Mesenchymal stem cell (in vitro differentiated cells and primary cell): ENCODE data around the gene ITGAD.
A peak's percentile ranks its signal among the peaks of the same experiment; 100 is the strongest.

Experiments
- DNase-seq: peaks from one replicate; pipeline ENCODE4 v3.0.0-alpha.2; 2013
- H2AFZ ChIP-seq: one replicate; pipeline ENCODE4 v1.6.1; 2013; ENCODE audit warnings: low read depth, mild to moderate bottlenecking, control low read depth, inconsistent platforms, low read length, moderate library complexity
- H2AK5ac ChIP-seq: 2 replicates; pipeline ENCODE4 v1.6.1; 2013; ENCODE audit warnings: low read length, moderate library complexity, mild to moderate bottlenecking, inconsistent platforms; ENCODE audit not compliant: severe bottlenecking
- H2BK120ac ChIP-seq: one replicate; pipeline ENCODE4 v1.6.1; 2013; ENCODE audit warnings: low read depth, mild to moderate bottlenecking, inconsistent platforms, low read length, moderate library complexity
- H2BK12ac ChIP-seq, 2 experiments: one replicate each; pipeline ENCODE4 v1.6.1; 2013; ENCODE audit warnings: inconsistent platforms in 2 of 2, low read length in 2 of 2, mild to moderate bottlenecking in 2 of 2, moderate library complexity in 2 of 2, control low read depth in 1 of 2
- H2BK15ac ChIP-seq: one replicate; pipeline ENCODE4 v1.6.1; 2013; ENCODE audit warnings: mild to moderate bottlenecking, low read depth, inconsistent platforms; ENCODE audit not compliant: poor library complexity, severe bottlenecking
- H2BK5ac ChIP-seq: 2 replicates; pipeline ENCODE4 v1.6.1; 2013; ENCODE audit warnings: low read depth, mild to moderate bottlenecking, low read length, control low read depth, inconsistent platforms; ENCODE audit not compliant: poor library complexity, severe bottlenecking
- H3K14ac ChIP-seq, 2 experiments: one replicate each; pipeline ENCODE4 v1.6.1; 2013; ENCODE audit warnings: inconsistent platforms in 2 of 2, low read length in 2 of 2, control low read depth in 1 of 2, mild to moderate bottlenecking in 1 of 2, moderate library complexity in 1 of 2
- H3K18ac ChIP-seq, 2 experiments: one replicate each; pipeline ENCODE4 v1.6.1; 2013; ENCODE audit warnings: inconsistent platforms in 2 of 2, low read length in 2 of 2, control low read depth in 1 of 2, low read depth in 1 of 2, mild to moderate bottlenecking in 1 of 2
- H3K23ac ChIP-seq, 2 experiments: one replicate each; pipeline ENCODE4 v1.6.1; 2013; ENCODE audit warnings: inconsistent platforms in 2 of 2, low read length in 2 of 2, mild to moderate bottlenecking in 2 of 2, moderate library complexity in 2 of 2, control low read depth in 1 of 2
- H3K27ac ChIP-seq: 2 replicates; pipeline ENCODE4 v1.5.1; 2013; ENCODE audit warnings: mild to moderate bottlenecking, moderate library complexity, low read length, control low read depth, inconsistent platforms; ENCODE audit not compliant: poor library complexity, severe bottlenecking
- H3K27me3 ChIP-seq, 2 experiments: 2 replicates each; pipeline versions ENCODE4 v1.6.1 to v1.7.0; 2013; ENCODE audit warnings: low read length in 2 of 2, mild to moderate bottlenecking in 2 of 2, moderate library complexity in 2 of 2, control low read depth in 1 of 2, inconsistent platforms in 1 of 2; ENCODE audit not compliant: control insufficient read depth in 1 of 2, insufficient read depth in 1 of 2
- H3K36me3 ChIP-seq, 2 experiments: 2 replicates each; pipeline versions ENCODE4 v1.6.1 to v1.7.0; 2013; ENCODE audit warnings: low read length in 2 of 2, control low read depth in 1 of 2, inconsistent platforms in 1 of 2, low read depth in 1 of 2, mild to moderate bottlenecking in 1 of 2; ENCODE audit not compliant: insufficient read depth in 2 of 2, control insufficient read depth in 1 of 2
- H3K4ac ChIP-seq, 2 experiments: one replicate each; pipeline ENCODE4 v1.6.1; 2013; ENCODE audit warnings: inconsistent platforms in 2 of 2, low read length in 2 of 2, mild to moderate bottlenecking in 2 of 2, moderate library complexity in 2 of 2, control low read depth in 1 of 2, low read depth in 1 of 2
- H3K4me1 ChIP-seq: 2 replicates; pipeline ENCODE4 v1.6.1; 2013; ENCODE audit warnings: low read depth, low read length, control low read depth; ENCODE audit not compliant: control insufficient read depth, insufficient read depth
- H3K4me2 ChIP-seq: 2 replicates; pipeline ENCODE4 v1.6.1; 2013; ENCODE audit warnings: low read length, mild to moderate bottlenecking, inconsistent platforms; ENCODE audit not compliant: poor library complexity, severe bottlenecking
- H3K4me3 ChIP-seq, 2 experiments: 2 replicates each; pipeline versions ENCODE4 v1.5.1 to v1.7.0; 2013; ENCODE audit warnings: low read length in 2 of 2, mild to moderate bottlenecking in 2 of 2, control low read depth in 1 of 2, low read depth in 1 of 2; ENCODE audit not compliant: insufficient read depth in 1 of 2
- H3K79me1 ChIP-seq: replicated peaks from 2 replicates; pipeline ENCODE4 v1.6.1; 2013; ENCODE audit warnings: mild to moderate bottlenecking, control low read depth, low read length, inconsistent platforms; ENCODE audit not compliant: poor library complexity, severe bottlenecking
- H3K9ac ChIP-seq: 2 replicates; pipeline ENCODE4 v1.7.0; 2013; ENCODE audit warnings: mild to moderate bottlenecking, low read length, moderate library complexity
- H3K9me3 ChIP-seq: 2 replicates; pipeline ENCODE4 v1.7.0; 2013; ENCODE audit warnings: mild to moderate bottlenecking, low read length; ENCODE audit not compliant: control insufficient read depth
- H4K8ac ChIP-seq: one replicate; pipeline ENCODE4 v1.6.1; 2013; ENCODE audit warnings: inconsistent platforms, mild to moderate bottlenecking, low read length, moderate library complexity
- H4K91ac ChIP-seq: one replicate; pipeline ENCODE4 v1.6.1; 2013; ENCODE audit warnings: mild to moderate bottlenecking, low read length, inconsistent platforms
- WGBS: methylation state at CpG from one replicate; pipeline ENCODE4 v1.1.7; 2013; ENCODE audit warnings: mixed read lengths; 5-methylcytosine and 5-hydroxymethylcytosine counted together

Gene ITGAD

GRCh38 chr16:31452631-31453106, 59.5 kb downstream of the ITGAD start:
- Histone ChIP-seq H2BK12ac (peak overlapping the region in 1 of 2 experiments; percentile 33), H3K27ac (peak overlapping the region; percentile 63), H3K4me2 (no peak overlapping the region), H3K9ac (peak overlapping the region; percentile 78), H4K91ac (peak overlapping the region; percentile 2), H3K79me1 (peaks cover 17% of the 10 kb centered on the region), H2AFZ (no peak overlapping the region), H4K8ac (peak overlapping the region; percentile 24), H2AK5ac (peak overlapping the region; percentile 90), H3K9me3 (no peaks in the 10 kb centered on the region), H3K27me3 (no peaks in the 10 kb centered on the region), H3K18ac (no peak overlapping the region), H3K14ac (no peak overlapping the region), H2BK120ac (no peak overlapping the region), H3K4me3 (peak overlapping the region in 1 of 2 experiments; percentile 28), H3K4ac (peak overlapping the region in 1 of 2 experiments; percentile 84), H3K36me3 (peaks cover 10 to 20% of the 10 kb centered on the region in 2 experiments), H2BK15ac (no peak overlapping the region), H3K23ac (no peak overlapping the region), H2BK5ac (no peak overlapping the region), H3K4me1 (peaks cover 37% of the 10 kb centered on the region)
- peak; percentile 87 for DNase-seq
- 67% methylated on average over 2 of the region's 3 CpGs for WGBS

GRCh38 chr16:31453255-31454204, 60.4 kb downstream of the ITGAD start:
- peak overlapping the region in 1 of 2 experiments; percentile 86 for H3K14ac ChIP-seq
- H3K4me2 ChIP-seq, result no peak overlapping the region
- peaks cover 17% of the 10 kb centered on the region for H3K79me1 ChIP-seq
- peak; percentile 85 for DNase-seq
- 39% methylated on average over 18 of the region's 20 CpGs for WGBS
- H4K91ac ChIP-seq, result peak overlapping the region; percentile 84
- no peak overlapping the region for H2BK15ac ChIP-seq
- H3K9me3 ChIP-seq, result no peaks in the 10 kb centered on the region
- H3K9ac ChIP-seq, result peak overlapping the region; percentile 78
- no peaks in the 10 kb centered on the region for H3K27me3 ChIP-seq
- H3K27ac ChIP-seq, result peak overlapping the region; percentile 31
- H4K8ac ChIP-seq, result peak overlapping the region; percentile 76
- no peak overlapping the region for H2BK120ac ChIP-seq
- H2BK5ac ChIP-seq, result no peak overlapping the region
- peak overlapping the region in 1 of 2 experiments; percentile 82 for H3K4ac ChIP-seq
- H2AK5ac ChIP-seq, result peak overlapping the region; percentile 65
- peaks cover 42% of the 10 kb centered on the region for H3K4me1 ChIP-seq
- peak overlapping the region; percentile 3 to 53 for H2BK12ac ChIP-seq
- peak overlapping the region; percentile 13 to 72 for H3K18ac ChIP-seq
- peak overlapping the region in 1 of 2 experiments; percentile 24 for H3K23ac ChIP-seq
- H3K36me3 ChIP-seq, result peaks cover 10 to 21% of the 10 kb centered on the region in 2 experiments
- H2AFZ ChIP-seq, result no peak overlapping the region
- peak overlapping the region in 1 of 2 experiments; percentile 28 for H3K4me3 ChIP-seq

GRCh38 chr16:31455601-31456314, 62.6 kb downstream of the ITGAD start:
- H2BK15ac ChIP-seq, result no peak overlapping the region
- DNase-seq, result no peak
- peaks cover 10 to 21% of the 10 kb centered on the region in 2 experiments for H3K36me3 ChIP-seq
- H3K18ac ChIP-seq, result no peak overlapping the region
- H3K23ac ChIP-seq, result no peak overlapping the region
- no peak overlapping the region for H2BK5ac ChIP-seq
- H3K4me3 ChIP-seq, result peak overlapping the region in 1 of 2 experiments; percentile 27
- H2AFZ ChIP-seq, result no peak overlapping the region
- no peak overlapping the region for H3K14ac ChIP-seq
- H3K79me1 ChIP-seq, result peaks cover 17% of the 10 kb centered on the region
- H4K91ac ChIP-seq, result peak overlapping the region; percentile 21
- no peak overlapping the region for H3K27ac ChIP-seq
- no peak overlapping the region for H3K4me2 ChIP-seq
- H3K27me3 ChIP-seq, result no peaks in the 10 kb centered on the region
- H3K9ac ChIP-seq, result peak overlapping the region; percentile 22
- no peak overlapping the region for H2BK12ac ChIP-seq
- H2BK120ac ChIP-seq, result no peak overlapping the region
- H2AK5ac ChIP-seq, result no peak overlapping the region
- 89% methylated on average over 17 of the region's 17 CpGs for WGBS
- H3K9me3 ChIP-seq, result no peaks in the 10 kb centered on the region
- no peak overlapping the region for H3K4ac ChIP-seq
- peaks cover 45% of the 10 kb centered on the region for H3K4me1 ChIP-seq
- no peak overlapping the region for H4K8ac ChIP-seq
